ENCODE results near the gene TTLL11.
"Not testable (repeated sequence)": the region's sequence is repeated elsewhere in the genome, so short reads cannot be mapped to it uniquely, and the experiment has no call there.

The TTLL11 gene

DNA sequence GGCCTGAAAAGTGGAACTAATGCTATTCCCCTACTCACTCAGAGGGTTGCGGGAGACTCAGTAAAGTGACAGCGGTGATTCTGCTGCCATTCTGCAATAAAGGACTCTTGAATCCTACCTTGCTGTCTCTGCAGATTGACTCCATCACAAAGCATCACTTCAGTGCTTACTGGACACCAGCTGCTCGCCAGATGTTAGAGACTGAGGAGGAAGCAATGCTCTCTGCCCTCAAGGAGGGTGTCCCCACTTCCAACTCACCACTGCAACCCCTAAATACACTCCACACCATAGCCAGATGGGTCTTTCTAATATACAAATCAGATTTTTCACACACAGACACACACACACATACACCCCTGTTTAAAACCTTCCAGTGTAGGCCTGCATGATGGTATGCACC lies 21.4 kb downstream of the TTLL11 start:
- no peaks in the 10 kb centered on the region for H3K4me1 ChIP-seq (ENCODE audit: control extremely low read depth in 1 of 4, control insufficient read depth in 4 of 4, insufficient read depth in 4 of 4, low read length in 3 of 4)
- ChIA-PET POLR2A (no interaction called here), CTCF (no interaction called here)
- 100% methylated on average over 3 of the region's 3 CpGs for WGBS (ENCODE audit: insufficient coverage)
- no peak for DNase-seq
- no peak overlapping the region for H3K27ac ChIP-seq (ENCODE audit: insufficient read depth in 1 of 2, low read depth in 1 of 2, low read length in 2 of 2, poor library complexity in 1 of 2, severe bottlenecking in 2 of 2)
- peaks cover 0 to 3% (median 0%) of the 10 kb centered on the region in 4 experiments for H3K36me3 ChIP-seq (ENCODE audit: control insufficient read depth in 4 of 4, insufficient read depth in 4 of 4, low read length in 3 of 4)
- H3K27me3 ChIP-seq (replicated peaks in 2 of 5; ENCODE audit: control insufficient read depth in 4 of 5, insufficient read depth in 5 of 5, low read length in 4 of 5): no peaks in the 10 kb centered on the region
- H3K4me3 ChIP-seq (ENCODE audit: control insufficient read depth in 1 of 7, extremely low read depth in 1 of 7, insufficient read depth in 4 of 7, low read depth in 2 of 7, low read length in 6 of 7): no peak overlapping the region
- peaks cover 0 to 2% (median 0%) of the 10 kb centered on the region in 5 experiments for H3K9me3 ChIP-seq (ENCODE audit: control extremely low read depth in 1 of 5, control insufficient read depth in 4 of 5, insufficient read depth in 2 of 5, low read depth in 1 of 5, low read length in 4 of 5)

DNA sequence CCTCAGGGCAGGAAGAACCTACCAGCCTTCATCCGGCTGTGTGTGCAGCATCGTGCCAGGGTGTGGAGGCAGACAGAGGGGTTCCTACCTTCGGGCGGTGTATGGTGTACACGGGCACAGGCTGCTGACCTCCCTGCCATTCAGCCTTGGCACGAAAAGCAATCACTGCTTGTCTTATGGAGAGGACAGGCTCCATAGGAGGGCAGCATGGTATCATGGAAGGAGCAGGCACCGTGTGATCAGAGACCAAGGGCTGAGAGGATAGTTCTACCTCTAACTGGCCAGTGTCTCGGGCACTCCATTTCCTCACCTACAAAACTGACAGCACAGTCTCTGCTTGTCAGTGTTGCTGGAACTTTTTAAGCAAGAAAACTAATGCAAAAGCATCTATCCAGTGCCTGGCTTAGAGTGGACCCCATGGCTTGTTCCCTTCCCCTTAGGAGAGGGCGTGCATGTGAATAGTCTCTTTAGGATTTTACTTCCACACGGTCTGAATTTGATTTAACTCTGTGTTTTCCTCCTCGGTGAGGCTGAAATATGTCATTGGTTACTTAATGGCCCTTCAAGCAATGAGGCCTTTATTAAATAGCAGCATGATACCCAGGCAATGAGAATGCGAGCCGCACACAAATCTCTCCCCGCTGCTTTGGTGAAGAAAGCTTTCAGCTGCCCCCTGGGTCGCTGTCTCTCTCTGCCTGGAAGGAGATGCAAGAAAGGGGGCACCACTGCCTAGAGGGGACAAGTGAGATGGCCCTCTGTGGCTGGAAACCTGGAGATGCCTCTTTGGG lies 22.2 kb downstream of the TTLL11 start:
- Histone ChIP-seq H3K4me1 (ENCODE audit: control extremely low read depth in 1 of 4, control insufficient read depth in 4 of 4, insufficient read depth in 4 of 4, low read length in 3 of 4) (no peaks in the 10 kb centered on the region), H3K27me3 (replicated peaks in 2 of 5; ENCODE audit: control insufficient read depth in 4 of 5, insufficient read depth in 5 of 5, low read length in 4 of 5) (no peaks in the 10 kb centered on the region), H3K9me3 (ENCODE audit: control extremely low read depth in 1 of 5, control insufficient read depth in 4 of 5, insufficient read depth in 2 of 5, low read depth in 1 of 5, low read length in 4 of 5) (peaks cover 0 to 5% (median 2%) of the 10 kb centered on the region in 5 experiments), H3K4me3 (ENCODE audit: control insufficient read depth in 1 of 7, extremely low read depth in 1 of 7, insufficient read depth in 4 of 7, low read depth in 2 of 7, low read length in 6 of 7) (no peak overlapping the region), H3K27ac (ENCODE audit: insufficient read depth in 1 of 2, low read depth in 1 of 2, low read length in 2 of 2, poor library complexity in 1 of 2, severe bottlenecking in 2 of 2) (no peak overlapping the region), H3K36me3 (ENCODE audit: control insufficient read depth in 4 of 4, insufficient read depth in 4 of 4, low read length in 3 of 4) (peaks cover 0 to 3% (median 0%) of the 10 kb centered on the region in 4 experiments)
- POLR2A ChIA-PET: no interaction called here
- 92% methylated on average over 15 of the region's 15 CpGs for WGBS (ENCODE audit: insufficient coverage)
- no peak for DNase-seq
- CTCF ChIA-PET: no interaction called here

DNA sequence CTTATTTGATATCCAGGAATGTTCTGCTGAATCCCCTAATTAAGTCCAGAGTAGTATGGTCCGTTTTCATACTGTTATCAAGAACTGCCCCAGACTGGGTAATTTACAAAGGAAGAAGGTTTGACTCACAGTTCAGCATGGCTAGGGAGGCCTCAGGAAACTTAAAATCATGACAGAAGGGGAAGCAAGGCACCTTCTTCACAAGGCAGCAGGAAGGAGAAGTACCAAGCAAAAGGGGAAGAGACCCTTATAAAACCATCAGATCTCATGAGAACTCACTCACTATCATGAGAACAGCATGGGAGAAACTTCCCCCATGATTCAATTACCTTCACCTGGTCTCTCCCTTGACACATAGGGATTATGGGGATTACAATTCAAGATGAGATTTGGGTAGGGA lies 26.4 kb downstream of the TTLL11 start:
- ChIA-PET CTCF (interaction anchor here (0.9 kb wide), 1 partner anchor 17 kb away, joined by 3 read pairs; no protein-coding TSS in a partner anchor), POLR2A (interaction anchor here (0.6 kb wide), 1 partner anchor 124 kb away, joined by 3 read pairs; no protein-coding TSS in a partner anchor)
- H3K27ac ChIP-seq (ENCODE audit: insufficient read depth in 1 of 2, low read depth in 1 of 2, low read length in 2 of 2, poor library complexity in 1 of 2, severe bottlenecking in 2 of 2); H3K4me3 ChIP-seq (ENCODE audit: control insufficient read depth in 1 of 7, extremely low read depth in 1 of 7, insufficient read depth in 4 of 7, low read depth in 2 of 7, low read length in 6 of 7); H3K4me1 ChIP-seq (ENCODE audit: control extremely low read depth in 1 of 4, control insufficient read depth in 4 of 4, insufficient read depth in 4 of 4, low read length in 3 of 4); H3K36me3 ChIP-seq (ENCODE audit: control insufficient read depth in 4 of 4, insufficient read depth in 4 of 4, low read length in 3 of 4); H3K9me3 ChIP-seq (ENCODE audit: control extremely low read depth in 1 of 5, control insufficient read depth in 4 of 5, insufficient read depth in 2 of 5, low read depth in 1 of 5, low read length in 4 of 5); H3K27me3 ChIP-seq (replicated peaks in 2 of 5; ENCODE audit: control insufficient read depth in 4 of 5, insufficient read depth in 5 of 5, low read length in 4 of 5): not testable (repeated sequence)
- WGBS (ENCODE audit: insufficient coverage): no CpG with 5 or more reads among the region's 1 CpG
- peak in 2 of 3 donors; percentile 41 to 61 for DNase-seq

DNA sequence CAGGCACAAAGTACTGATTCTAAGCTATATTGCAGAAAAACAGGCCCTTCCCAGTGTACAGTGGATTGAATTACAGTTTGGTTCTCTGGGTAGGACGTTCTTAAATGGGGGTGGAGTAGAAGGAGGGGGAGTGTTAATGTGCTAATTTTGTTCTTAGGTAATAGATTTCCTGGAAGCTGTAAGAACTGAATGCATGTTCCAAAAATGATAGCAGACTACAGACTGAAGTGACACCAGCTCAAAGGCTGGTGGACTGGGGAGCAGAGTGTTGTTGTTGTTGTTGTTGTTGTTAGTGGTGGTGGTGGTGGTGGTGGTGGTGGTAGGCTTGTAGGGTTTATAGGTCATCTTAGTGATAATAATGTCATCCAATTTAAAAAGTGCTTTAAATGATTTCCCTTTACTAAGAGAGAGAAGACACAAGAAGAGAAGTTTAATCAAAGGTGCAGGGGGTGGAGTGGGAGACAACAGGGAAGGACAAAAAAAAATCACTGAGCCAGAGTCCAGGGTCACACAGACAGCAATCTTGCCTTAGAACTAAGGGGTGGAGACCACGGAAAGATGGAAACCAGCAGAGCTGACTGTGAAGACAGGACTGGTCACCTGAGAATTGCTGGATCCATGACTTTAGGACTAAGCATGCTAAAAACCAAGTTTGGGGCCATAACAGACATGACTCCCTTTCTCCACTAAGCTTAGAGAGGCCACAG lies 27.0 kb downstream of the TTLL11 start:
- no peaks in the 10 kb centered on the region for H3K36me3 ChIP-seq (ENCODE audit: control insufficient read depth in 4 of 4, insufficient read depth in 4 of 4, low read length in 3 of 4)
- ChIA-PET CTCF (interaction anchor here (0.6 to 0.9 kb wide), 2 partner anchors 16 to 18 kb away, joined by 3 read pairs; no protein-coding TSS in a partner anchor), POLR2A (interaction anchor here (0.6 kb wide), 1 partner anchor 124 kb away, joined by 3 read pairs; no protein-coding TSS in a partner anchor)
- H3K4me3 ChIP-seq (ENCODE audit: control insufficient read depth in 1 of 7, extremely low read depth in 1 of 7, insufficient read depth in 4 of 7, low read depth in 2 of 7, low read length in 6 of 7): no peak overlapping the region
- no peaks in the 10 kb centered on the region for H3K4me1 ChIP-seq (ENCODE audit: control extremely low read depth in 1 of 4, control insufficient read depth in 4 of 4, insufficient read depth in 4 of 4, low read length in 3 of 4)
- no peak overlapping the region for H3K27ac ChIP-seq (ENCODE audit: insufficient read depth in 1 of 2, low read depth in 1 of 2, low read length in 2 of 2, poor library complexity in 1 of 2, severe bottlenecking in 2 of 2)
- no peaks in the 10 kb centered on the region for H3K27me3 ChIP-seq (replicated peaks in 2 of 5; ENCODE audit: control insufficient read depth in 4 of 5, insufficient read depth in 5 of 5, low read length in 4 of 5)
- whole genome bisulfite sequencing (ENCODE audit: insufficient coverage): 94% methylated on average over 2 of the region's 2 CpGs
- peaks cover 0 to 5% (median 2%) of the 10 kb centered on the region in 5 experiments for H3K9me3 ChIP-seq (ENCODE audit: control extremely low read depth in 1 of 5, control insufficient read depth in 4 of 5, insufficient read depth in 2 of 5, low read depth in 1 of 5, low read length in 4 of 5)
- no peak for DNase-seq

DNA sequence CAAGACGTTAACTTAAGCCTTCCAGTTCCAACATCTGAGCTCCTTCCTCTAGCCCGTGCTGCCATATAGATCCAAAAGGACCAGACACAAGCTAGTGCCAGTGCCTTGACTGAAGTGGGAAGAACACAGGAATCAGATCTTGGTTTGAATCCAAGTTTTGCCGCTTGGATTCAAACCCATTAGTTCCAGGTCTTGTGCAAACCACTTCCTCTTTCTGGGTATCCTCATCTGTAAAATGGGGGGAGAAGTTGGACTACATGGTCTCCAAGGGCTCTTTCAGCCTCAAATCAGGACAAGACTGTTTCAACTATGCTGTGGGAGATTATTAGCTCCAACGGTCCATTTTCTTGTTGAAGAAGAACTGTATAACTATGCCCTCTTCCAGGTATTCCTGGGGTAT lies 32.6 kb downstream of the TTLL11 start:
- Histone ChIP-seq H3K4me1 (ENCODE audit: control extremely low read depth in 1 of 4, control insufficient read depth in 4 of 4, insufficient read depth in 4 of 4, low read length in 3 of 4) (peaks cover 0 to 7% (median 6%) of the 10 kb centered on the region in 4 experiments), H3K9me3 (ENCODE audit: control extremely low read depth in 1 of 5, control insufficient read depth in 4 of 5, insufficient read depth in 2 of 5, low read depth in 1 of 5, low read length in 4 of 5) (no peaks in the 10 kb centered on the region), H3K36me3 (ENCODE audit: control insufficient read depth in 4 of 4, insufficient read depth in 4 of 4, low read length in 3 of 4) (no peaks in the 10 kb centered on the region), H3K4me3 (ENCODE audit: control insufficient read depth in 1 of 7, extremely low read depth in 1 of 7, insufficient read depth in 4 of 7, low read depth in 2 of 7, low read length in 6 of 7) (no peak overlapping the region), H3K27me3 (replicated peaks in 2 of 5; ENCODE audit: control insufficient read depth in 4 of 5, insufficient read depth in 5 of 5, low read length in 4 of 5) (no peaks in the 10 kb centered on the region), H3K27ac (ENCODE audit: insufficient read depth in 1 of 2, low read depth in 1 of 2, low read length in 2 of 2, poor library complexity in 1 of 2, severe bottlenecking in 2 of 2) (no peak overlapping the region)
- ChIA-PET CTCF (interaction anchor here (0.8 to 1.6 kb wide), 4 partner anchors 12 to 373 kb away, joined by 3 read pairs; no protein-coding TSS in a partner anchor), POLR2A (no interaction called here)
- 96% methylated on average over 3 of the region's 4 CpGs for WGBS (ENCODE audit: insufficient coverage)
- no peak for DNase-seq

DNA sequence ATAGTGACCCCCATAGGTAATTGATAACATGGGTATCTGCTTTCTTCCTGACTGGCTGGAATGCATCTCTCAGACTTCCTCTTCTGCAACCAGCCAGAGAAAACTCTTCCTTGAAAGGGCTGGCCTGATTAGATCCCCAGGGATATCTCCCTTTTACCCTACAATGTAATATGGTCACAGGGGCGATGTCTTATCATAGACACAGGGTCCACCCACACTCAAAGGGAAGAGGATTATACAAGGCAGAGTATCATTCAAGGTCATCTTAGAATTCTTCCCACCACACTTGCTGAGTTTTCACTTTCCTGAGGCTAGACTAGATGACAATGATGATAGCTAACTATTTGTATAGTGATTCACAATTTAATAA lies 33.2 kb downstream of the TTLL11 start:
- H3K4me3 ChIP-seq (ENCODE audit: control insufficient read depth in 1 of 7, extremely low read depth in 1 of 7, insufficient read depth in 4 of 7, low read depth in 2 of 7, low read length in 6 of 7): no peak overlapping the region
- H3K36me3 ChIP-seq (ENCODE audit: control insufficient read depth in 4 of 4, insufficient read depth in 4 of 4, low read length in 3 of 4): no peaks in the 10 kb centered on the region
- H3K4me1 ChIP-seq (ENCODE audit: control extremely low read depth in 1 of 4, control insufficient read depth in 4 of 4, insufficient read depth in 4 of 4, low read length in 3 of 4): peaks cover 0 to 7% (median 6%) of the 10 kb centered on the region in 4 experiments
- no peaks in the 10 kb centered on the region for H3K9me3 ChIP-seq (ENCODE audit: control extremely low read depth in 1 of 5, control insufficient read depth in 4 of 5, insufficient read depth in 2 of 5, low read depth in 1 of 5, low read length in 4 of 5)
- ChIA-PET CTCF (interaction anchor here (0.8 to 0.9 kb wide), 3 partner anchors 13 to 325 kb away, joined by 3 read pairs; no protein-coding TSS in a partner anchor), POLR2A (no interaction called here)
- no peaks in the 10 kb centered on the region for H3K27me3 ChIP-seq (replicated peaks in 2 of 5; ENCODE audit: control insufficient read depth in 4 of 5, insufficient read depth in 5 of 5, low read length in 4 of 5)
- no peak overlapping the region for H3K27ac ChIP-seq (ENCODE audit: insufficient read depth in 1 of 2, low read depth in 1 of 2, low read length in 2 of 2, poor library complexity in 1 of 2, severe bottlenecking in 2 of 2)
- WGBS (ENCODE audit: insufficient coverage): no CpG with 5 or more reads among the region's 1 CpG
- DNase-seq: no peak

All from common myeloid progenitor, CD34-positive (primary cell).